Stimulated activated CD4-positive, alpha-beta T cell treated with anti-CD3 and anti-CD28 coated beads, Interleukin-15, amount 100 ng/mL, for 48 hours (primary cell): ENCODE data around the gene CUBN.

Experiments used
- DNase-seq, 2 donors: peaks; one replicate each; pipeline ENCODE4 v3.0.0-alpha.2; 2020; ENCODE audit warnings: low read depth in 2 of 2

The CUBN gene

DNA sequence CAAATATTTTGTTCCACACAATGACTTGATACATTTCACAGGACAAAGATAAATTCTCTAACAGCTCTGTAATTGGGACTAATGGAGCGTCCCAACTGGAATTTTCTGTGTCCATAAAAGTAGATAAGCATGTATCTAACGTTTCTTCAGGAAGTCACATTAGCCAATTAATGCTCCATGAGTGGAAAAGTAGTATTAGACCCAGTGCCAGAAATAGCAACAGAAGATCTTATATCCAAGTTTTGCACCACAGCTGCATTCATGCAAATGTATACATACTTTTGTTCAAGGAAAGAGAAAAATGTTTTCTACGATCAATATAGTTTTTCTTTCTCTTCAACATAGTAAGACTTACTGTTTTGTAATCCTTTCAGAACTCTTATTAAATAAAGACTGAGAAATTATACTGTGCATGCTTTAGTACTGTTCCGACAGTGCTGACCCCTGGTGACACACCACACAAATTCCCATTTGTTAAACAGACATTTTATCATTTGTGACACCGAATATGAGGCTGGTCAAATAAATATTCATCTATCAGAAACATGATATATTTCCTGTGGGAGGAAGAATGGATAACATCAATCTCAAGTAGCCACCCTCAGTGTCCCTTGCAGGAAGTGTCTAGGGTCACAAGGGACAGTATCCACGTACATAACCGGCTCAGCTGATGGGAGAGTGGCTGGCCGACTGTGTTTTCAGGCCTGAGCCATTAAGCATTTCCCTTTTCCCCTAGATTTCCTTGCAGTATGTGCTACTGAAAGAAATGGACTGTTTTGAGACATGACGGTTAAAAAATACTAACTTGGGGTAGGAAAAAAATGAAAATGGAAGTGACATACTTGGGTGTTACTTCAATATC lies 210.3 kb downstream of the CUBN start:
- DNase-seq = no peak

DNA sequence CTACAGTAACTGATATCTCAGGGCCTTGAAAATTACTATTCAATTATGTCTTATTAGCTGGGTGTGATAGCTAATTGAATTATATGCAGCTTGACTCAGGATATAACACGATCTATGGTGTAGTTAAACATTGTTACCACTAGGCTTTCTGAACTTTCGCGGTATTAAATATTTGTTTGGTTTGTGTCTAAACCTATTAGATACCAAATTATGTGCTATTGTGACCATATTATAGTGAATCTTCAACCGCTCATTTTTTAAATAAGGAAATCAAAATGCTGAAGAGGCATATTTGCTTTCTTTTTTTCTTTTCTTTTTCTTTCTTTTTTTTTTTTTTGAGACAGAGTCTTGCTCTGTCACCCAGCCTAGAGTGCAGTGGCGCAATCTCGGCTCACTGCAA lies 213.1 kb downstream of the CUBN start:
- DNase-seq = no peak

DNA sequence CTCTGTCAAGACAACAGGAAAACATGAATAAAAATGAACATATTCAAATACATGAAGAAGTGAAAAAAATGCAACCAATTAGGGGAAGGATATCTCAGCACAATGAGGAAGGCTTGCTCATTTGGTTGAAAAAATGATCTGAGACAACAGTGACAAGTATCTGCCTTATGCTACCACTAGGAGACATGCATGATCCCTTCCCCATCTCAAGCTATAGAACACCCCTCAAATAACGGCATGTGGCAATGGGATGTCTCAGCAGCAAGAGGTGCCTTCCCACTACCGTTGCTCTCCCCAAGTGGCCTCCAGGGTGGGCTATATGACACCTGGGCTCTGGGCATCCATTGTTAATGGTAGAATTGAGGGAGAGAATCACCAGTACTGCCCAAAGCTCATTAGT lies 214.3 kb downstream of the CUBN start:
- DNase-seq = no peak

- no peak for DNase-seq
Observed at GRCh38 chr10:16913266-16913665, 216.3 kb downstream of the CUBN start.

DNA sequence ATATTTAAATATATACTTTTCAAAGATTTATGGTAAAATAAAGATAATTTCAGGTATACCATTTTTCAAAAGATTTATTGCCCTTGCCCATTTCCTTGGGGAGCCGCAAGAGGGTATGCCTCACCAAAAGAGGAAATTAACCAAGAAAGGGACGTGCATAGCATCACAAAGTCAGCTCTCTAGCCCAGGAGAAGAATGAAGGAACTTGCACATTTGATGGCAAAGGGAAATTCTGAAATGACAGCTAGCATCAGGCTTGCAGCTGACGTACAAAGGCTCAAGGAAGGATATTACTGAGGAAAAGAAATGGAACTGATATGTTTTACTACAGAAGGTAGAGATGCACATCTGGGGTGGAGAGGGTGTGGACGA lies 218.8 kb downstream of the CUBN start:
- DNase-seq = no peak

DNA sequence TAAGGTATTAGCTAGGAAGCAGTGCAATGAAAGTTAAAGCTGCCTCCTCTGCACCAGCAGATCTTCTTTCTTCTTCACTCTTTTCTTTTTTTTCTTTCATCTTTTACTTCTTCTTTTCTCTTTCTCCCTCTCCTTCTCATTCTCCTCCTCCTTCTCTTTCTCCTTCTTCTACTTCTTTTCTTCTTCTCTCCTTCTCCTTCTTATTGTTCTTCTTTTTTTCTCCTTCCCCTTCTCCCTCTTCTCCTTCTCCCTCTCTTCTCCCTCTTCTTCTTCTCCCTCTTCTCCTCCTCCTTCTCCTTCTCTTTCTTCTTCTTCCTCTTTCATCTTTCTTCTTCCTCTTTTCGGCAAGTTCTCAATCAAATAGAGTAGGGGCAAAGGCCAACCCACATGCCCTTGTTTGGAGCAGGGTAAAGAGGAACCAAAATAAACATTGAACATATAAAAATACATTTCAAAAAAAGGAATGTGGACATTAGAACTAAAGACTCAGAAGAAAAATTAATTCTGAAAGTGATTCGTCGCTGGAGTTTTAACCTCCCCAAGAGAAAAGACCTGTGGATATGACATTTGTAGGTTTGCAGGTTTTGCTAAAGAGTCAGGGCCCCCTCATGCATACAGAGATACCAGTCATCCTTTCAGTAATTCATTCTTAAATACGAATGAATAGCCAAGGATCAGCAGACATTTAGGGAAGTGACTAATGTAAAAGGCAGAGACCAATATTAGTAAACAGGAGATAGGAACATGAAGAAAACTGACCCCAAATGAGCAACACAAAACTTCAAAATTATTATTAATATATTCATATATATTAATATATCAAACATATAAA lies 219.4 kb downstream of the CUBN start:
- no peak for DNase-seq

- DNase-seq = no peak
Observed at GRCh38 chr10:16909271-16909767, 220.3 kb downstream of the CUBN start.

DNA sequence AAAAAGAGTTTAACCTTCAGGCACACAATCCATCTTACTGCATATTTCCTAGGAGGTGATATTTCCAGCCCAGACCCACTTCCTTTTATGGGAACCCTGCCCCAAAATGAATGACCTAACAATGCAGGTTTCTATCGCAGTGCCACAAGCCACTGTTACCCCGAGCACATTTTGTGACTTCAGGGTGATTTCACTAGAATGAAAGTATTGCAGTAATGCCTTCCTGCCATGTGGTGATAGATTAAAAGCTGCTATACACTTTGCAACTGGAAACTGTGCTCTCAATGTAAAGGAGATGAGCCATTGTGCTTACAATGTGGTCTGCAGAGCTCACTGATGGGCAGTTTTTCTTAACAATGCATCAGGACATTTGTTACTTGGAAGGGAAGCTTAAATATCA lies 221.9 kb downstream of the CUBN start:
- DNase-seq = no peak

DNA sequence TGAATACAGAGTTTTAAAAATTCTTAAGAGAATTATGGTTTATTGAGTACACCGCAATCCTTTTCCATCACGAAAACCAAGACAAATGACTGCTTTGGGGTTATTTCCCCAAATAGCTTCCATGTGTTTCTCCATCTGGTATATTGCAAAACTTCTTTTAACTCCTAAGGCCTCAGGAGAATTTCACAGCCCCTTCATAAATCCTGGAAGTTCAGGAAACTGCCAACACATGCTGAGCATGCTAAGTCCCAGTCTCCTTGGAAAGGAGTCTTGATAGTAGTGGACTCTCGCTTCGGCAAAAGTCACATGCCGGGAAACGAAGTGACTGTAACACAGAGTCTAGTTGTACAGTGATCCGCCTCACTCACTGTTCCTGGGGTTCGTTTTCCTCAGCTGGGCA lies 224.3 kb downstream of the CUBN start:
- DNase-seq = no peak

GRCh38 chr10:16904639-16905061 lies 225.0 kb downstream of the CUBN start:
- no peak for DNase-seq

GRCh38 chr10:16904049-16904448 lies 225.6 kb downstream of the CUBN start:
- no peak for DNase-seq

DNA sequence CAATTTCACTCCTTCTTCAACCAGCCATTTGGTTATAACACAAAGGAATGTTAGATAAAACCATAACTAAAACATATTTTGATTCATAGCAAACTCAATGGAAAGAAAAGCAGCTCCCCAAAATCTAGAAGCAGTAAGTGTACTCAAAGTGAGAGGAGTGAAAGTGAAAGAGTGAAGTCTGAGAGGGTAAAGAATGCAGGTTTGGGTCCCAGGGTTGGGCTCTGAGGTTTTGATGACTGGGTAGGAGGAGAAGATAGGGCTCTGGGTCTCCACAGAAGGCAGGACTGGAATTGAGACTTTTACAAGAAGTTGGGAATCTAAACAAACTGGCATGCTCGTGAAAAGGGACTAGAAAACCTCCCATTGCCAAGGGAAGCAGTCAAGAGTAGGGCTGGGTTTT lies 227.0 kb downstream of the CUBN start:
- peak; percentile 7 to 16 for DNase-seq

DNA sequence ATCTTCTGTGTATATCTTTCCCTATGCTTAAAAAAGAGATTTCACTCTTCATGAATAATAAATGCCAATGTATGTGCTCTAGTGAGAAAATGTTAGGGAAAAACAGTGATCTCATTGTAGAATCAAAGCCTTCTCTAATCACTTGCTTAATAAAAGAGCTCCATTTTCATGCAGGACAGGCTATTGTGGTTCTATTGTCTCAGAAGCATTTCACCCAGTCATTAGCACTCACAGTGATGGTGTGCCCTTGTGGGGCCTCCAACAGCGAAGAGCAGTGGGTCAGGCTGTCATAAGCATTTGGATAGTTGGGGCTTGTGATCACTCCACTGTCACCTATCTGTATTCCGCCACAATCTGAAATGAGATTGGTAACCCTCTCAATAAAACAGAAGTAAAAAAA lies 228.5 kb downstream of the CUBN start:
- no peak for DNase-seq

DNA sequence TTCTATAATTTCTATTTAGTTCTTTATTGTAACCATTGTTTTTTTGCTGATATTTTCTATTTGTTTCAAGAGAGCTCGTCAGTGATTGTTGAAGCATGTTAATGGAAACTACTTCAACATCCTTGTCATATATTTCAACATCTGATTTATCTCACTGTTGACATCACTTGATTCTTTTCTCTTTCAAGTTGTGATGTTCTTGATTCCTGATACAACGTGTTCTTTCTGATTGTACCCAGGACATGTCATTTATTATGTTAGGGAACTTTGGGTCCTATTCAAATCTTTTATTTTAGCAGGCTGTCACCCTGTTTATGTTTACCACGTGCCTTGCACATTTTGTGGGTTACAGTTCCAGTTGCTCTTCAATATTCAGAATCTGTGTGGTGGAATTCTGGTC lies 232.6 kb downstream of the CUBN start:
- no peak for DNase-seq

DNA sequence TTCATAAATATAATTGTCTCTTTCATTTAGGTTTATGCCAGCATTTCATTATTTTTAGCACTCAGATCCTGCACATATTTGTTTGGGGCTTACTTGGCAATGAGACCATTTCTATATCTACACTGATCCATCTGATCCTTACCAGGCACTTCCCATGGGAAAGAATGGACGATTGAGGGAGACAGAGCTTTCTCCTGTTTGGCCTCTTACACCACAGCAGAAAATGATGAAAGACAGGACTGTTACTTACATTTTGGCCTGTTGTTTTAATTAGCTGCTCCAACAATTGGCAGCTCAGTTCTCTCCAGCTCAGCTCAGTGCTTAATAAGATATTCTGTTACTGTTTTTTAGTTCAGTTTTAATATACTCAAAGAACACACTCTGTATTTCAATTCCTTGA lies 234.8 kb downstream of the CUBN start:
- no peak for DNase-seq

DNA sequence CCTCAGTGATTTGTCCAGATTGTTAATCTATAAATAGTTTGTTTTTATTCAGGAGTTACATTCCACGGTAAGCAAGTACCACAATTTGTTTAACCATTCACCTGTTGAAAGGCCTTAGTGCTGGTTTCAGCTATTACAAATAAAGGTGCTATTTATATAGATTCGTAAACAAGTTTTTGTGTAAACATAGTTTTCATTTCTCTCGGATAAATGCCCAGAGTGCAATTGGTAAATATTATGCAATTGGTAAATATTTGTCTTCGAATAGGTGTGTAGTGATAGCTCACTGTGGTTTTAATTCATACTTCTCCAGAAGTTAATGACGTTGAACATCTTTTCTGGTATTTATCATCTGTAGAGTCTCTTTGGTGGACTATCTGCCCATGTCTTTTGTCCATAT lies 235.9 kb downstream of the CUBN start:
- no peak for DNase-seq

GRCh38 chr10:16891375-16892313 lies 238.0 kb downstream of the CUBN start:
- DNase-seq = peak; percentile 16 to 27

DNA sequence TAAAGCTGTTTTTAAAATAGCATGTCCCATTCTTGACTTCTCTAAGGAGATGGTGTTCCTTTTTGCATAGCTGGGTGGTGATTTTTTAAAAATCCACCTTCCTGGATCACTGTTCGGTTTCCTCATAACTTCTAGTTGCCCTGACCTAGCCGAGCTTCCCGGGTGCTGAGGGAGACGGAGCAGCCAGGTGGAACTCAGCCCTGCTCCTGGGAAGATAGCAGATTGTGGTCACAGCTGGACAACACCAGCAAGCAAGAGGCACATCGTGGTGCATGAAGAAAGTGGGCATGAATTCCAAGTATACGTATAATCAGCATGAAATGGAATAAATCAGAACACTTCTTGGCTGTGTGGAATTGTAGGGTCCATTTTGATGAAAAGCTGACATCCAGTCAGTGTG lies 238.9 kb downstream of the CUBN start:
- no peak for DNase-seq

- DNase-seq = no peak
Observed at GRCh38 chr10:16887565-16887964, 242.0 kb downstream of the CUBN start.

GRCh38 chr10:16886031-16886430 lies 243.6 kb downstream of the CUBN start:
- no peak for DNase-seq

DNA sequence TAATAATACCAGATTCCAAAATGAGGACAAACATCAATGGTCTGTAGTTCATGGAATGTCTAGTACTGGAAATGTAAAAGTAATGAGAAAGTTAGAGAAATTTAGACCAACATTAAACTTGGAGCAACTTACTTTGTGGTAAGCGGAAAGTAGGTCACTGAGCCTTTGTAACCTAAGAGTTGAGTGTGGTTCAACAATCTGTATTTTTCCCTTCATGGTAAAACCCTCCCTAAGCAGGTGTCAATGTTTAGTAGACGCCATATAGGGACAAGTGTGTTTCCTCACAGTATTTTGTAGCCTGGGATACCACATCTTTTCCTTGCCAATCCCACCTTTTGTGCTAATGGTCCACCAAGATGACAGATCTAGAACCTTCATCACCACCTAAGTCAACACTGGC lies 245.1 kb downstream of the CUBN start:
- no peak for DNase-seq

- DNase-seq = no peak
Observed at GRCh38 chr10:16883084-16883483, 246.5 kb downstream of the CUBN start.
